Measurements from ENCODE around the gene RGS2.

RGS2 gene

DNA sequence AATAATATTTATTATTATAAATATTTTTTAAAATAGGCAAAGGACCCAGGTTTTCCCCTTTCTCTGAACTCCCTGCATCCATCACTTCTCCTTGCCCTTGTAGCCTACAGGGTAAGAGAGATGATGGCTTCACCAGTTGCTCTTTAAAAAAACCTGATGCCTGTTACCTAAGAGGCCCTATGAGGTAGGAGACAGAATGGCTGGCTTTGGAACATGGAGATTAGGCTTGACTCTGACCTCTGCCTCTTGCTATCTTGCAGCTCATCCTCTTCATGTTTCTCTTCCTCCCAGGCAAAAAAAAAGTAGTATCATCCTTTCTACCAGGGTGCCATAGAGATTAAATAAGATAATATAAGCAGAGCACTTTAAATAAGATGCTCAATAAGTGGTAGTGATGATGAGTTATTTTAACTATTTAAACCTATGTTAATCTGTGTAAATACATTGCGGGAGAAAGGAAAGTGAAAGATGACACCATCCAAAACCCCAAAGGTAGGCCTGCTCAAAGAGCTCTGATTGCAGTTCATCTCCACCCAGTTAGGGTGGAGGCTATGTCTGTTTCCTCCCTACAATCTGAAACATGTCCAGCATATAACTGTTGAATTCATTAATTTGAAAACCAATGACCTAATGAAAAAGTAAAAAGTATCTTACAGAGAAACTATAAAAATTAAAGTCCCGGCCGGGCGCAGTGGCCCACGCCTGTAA, 51.8 kb downstream of the RGS2 start:
- Histone ChIP-seq H3K4me3 (ENCODE audit: low read depth, low read length) (no peak overlapping the region), H3K36me3 (replicated peaks) (no peaks in the 10 kb centered on the region), H3K27ac (no peak overlapping the region), H3K27me3 (replicated peaks) (no peaks in the 10 kb centered on the region)
- in situ Hi-C loops (cut with HindIII; ENCODE audit: low pct_ligation_motif_present, low sequenced_read_pairs): no loop called here
- TF ChIP-seq, protein P1, sequence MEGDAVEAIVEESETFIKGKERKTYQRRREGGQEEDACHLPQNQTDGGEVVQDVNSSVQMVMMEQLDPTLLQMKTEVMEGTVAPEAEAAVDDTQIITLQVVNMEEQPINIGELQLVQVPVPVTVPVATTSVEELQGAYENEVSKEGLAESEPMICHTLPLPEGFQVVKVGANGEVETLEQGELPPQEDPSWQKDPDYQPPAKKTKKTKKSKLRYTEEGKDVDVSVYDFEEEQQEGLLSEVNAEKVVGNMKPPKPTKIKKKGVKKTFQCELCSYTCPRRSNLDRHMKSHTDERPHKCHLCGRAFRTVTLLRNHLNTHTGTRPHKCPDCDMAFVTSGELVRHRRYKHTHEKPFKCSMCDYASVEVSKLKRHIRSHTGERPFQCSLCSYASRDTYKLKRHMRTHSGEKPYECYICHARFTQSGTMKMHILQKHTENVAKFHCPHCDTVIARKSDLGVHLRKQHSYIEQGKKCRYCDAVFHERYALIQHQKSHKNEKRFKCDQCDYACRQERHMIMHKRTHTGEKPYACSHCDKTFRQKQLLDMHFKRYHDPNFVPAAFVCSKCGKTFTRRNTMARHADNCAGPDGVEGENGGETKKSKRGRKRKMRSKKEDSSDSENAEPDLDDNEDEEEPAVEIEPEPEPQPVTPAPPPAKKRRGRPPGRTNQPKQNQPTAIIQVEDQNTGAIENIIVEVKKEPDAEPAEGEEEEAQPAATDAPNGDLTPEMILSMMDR (IDR thresholded peaks at IDR 0.05; ENCODE audit: low read depth, low read length, missing control alignments): no peak
- no peak for DNase-seq

DNA sequence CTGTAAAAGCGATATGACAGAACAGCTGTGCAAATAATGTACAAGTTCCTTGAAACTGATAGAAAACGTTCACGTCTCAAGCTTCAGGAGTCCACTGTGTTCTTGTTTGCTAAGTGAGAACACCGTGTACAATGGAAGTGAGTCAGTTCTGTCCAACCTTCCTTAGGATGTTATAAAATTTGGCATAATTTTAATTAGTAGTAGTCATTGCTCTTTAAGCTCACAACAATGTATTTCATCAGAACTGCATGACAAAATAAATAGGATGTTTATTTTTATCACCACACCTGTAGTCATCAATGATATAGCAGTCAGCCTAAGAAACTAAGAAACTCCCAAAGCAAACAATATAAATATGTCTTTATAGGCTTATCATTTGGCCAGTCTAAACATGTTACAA, 53.0 kb downstream of the RGS2 start:
- H3K27me3 ChIP-seq (replicated peaks): no peaks in the 10 kb centered on the region
- TF ChIP-seq, protein P1 (IDR thresholded peaks at IDR 0.05; ENCODE audit: low read depth, low read length, missing control alignments): no peak
- no peak overlapping the region for H3K27ac ChIP-seq
- H3K4me3 ChIP-seq (ENCODE audit: low read depth, low read length): no peak overlapping the region
- no peak for DNase-seq
- no peaks in the 10 kb centered on the region for H3K36me3 ChIP-seq (replicated peaks)
- in situ Hi-C loops (cut with HindIII; ENCODE audit: low pct_ligation_motif_present, low sequenced_read_pairs): no loop called here
